Stomach (tissue), 4 donors: ENCODE data around the gene TMEM144.

ENCODE experiments used
- EP300 ChIP-seq: sonication (generic); formaldehyde crosslinking; IDR thresholded peaks from one replicate; pipeline ENCODE4 v1.6.1; 2017; ENCODE audit warnings: antibody characterized with exemption
- POLR2A ChIP-seq, 4 donors: fragments of 450-650 bp; IDR thresholded peaks; one replicate each; pipeline ENCODE4 v1.6.1; 2016; ENCODE audit warnings: antibody characterized with exemption in 4 of 4, control low read depth in 2 of 4, mild to moderate bottlenecking in 1 of 4, moderate library complexity in 1 of 4
- POLR2AphosphoS5 ChIP-seq, 3 donors: sonication (generic); formaldehyde crosslinking; IDR thresholded peaks; one replicate each; pipeline ENCODE4 v1.6.1; 2016; ENCODE audit warnings: antibody characterized with exemption in 3 of 3

GRCh38 chr4:158163941-158164767 is 46.1 kb upstream of the TMEM144 start:
- TF ChIP-seq EP300 (no peak), POLR2AphosphoS5 (IDR thresholded peaks at IDR 0.05) (no peak), POLR2A (IDR thresholded peaks at IDR 0.05) (no peak)
